ENCODE data around the gene IL32. TPM values are rescaled to one million over a fixed set of nuclear protein-coding genes. Genes with fewer than 3 reads are reported as not detected.

IL32 gene
- total RNA-seq, 1 donor from 2014 or later = 773 TPM

DNA sequence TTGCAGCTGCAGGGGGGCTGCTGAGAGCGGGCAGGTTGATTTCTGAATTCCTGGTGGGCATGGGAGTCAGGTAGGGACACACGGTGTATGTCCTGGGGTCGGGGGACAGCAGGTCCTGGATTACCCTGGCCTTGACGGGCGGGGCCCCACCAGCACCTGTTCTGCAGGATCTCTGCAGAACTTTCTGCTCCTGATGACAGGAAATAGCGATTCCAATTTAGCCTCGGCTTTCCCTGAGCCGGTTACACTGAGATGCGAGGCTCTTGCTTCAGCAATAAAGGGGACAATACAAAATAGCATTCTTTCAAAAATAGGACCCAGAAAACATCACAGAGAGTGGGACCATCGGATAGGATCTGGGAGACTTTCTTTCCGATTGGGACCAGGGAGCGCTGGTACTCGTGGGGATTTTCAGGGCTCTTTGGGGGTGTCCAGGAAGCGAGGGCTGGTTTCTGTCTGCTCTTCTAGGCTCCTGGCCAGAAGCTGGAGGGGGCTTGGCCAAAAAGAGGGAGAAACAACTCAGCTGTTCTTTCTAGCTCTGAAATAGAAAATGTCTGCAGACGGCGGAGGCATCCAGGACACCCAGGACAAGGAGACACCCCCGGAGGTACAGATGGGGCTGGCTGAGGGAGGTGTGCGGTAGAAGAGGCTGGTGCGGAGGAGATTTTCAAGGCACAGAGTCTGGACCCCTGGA, 47.6 kb downstream of the IL32 start:
- Mint-ChIP-seq H3K9me3 (no peaks in the 10 kb centered on the region), H3K27me3 (ENCODE audit: low read depth) (peaks cover 7% of the 10 kb centered on the region), H3K4me1 (ENCODE audit: low read depth) (peaks cover 3% of the 10 kb centered on the region), H3K27ac (no peak overlapping the region), H3K4me3 (ENCODE audit: low read depth) (no peak overlapping the region), H3K36me3 (ENCODE audit: low read depth) (no peaks in the 10 kb centered on the region)
- intact Hi-C loops (cut with micrococcal nuclease) = no loop called here
- no peak for DNase-seq (ENCODE audit: low spot score)

DNA sequence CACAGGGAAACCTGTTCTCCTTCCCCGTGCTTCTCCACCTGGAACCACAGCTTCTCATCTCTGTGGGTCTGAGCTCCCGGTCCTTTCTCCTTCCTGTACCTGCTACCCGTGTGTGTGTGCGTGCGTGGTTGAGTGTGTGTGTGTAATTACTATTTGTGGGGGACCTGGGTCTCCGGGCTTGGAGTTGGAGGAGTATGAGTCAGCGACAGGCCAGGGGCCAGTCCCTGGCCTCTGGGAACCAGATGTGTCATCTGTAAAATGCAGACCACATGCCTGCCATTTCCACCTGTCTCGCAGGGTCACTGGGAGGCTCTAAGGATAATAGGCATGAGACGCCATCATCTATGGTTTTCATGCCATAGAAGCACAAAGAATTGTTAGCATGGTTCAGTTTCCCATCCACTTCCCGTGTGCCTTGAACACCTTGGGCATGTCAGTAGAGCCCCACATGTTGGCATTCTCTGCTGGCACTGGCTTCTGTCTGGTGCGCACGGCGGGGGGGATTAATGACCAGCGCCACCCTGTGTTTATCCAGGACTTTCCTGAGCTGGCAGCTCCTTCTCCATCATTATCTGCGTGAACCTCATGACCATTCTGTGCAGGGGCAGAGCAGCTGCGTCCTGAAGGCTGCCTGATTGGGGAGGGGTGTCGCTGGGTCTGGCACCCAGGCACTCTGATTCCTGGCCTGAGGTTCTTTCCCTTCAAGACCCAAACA, 48.5 kb downstream of the IL32 start:
- DNase-seq (ENCODE audit: low spot score) = no peak
- intact Hi-C loops (cut with micrococcal nuclease) = no loop called here
- Mint-ChIP-seq H3K27ac (no peak overlapping the region), H3K36me3 (ENCODE audit: low read depth) (no peaks in the 10 kb centered on the region), H3K27me3 (ENCODE audit: low read depth) (peaks cover 7% of the 10 kb centered on the region), H3K9me3 (no peaks in the 10 kb centered on the region), H3K4me3 (ENCODE audit: low read depth) (no peak overlapping the region), H3K4me1 (ENCODE audit: low read depth) (peaks cover 3% of the 10 kb centered on the region)

DNA sequence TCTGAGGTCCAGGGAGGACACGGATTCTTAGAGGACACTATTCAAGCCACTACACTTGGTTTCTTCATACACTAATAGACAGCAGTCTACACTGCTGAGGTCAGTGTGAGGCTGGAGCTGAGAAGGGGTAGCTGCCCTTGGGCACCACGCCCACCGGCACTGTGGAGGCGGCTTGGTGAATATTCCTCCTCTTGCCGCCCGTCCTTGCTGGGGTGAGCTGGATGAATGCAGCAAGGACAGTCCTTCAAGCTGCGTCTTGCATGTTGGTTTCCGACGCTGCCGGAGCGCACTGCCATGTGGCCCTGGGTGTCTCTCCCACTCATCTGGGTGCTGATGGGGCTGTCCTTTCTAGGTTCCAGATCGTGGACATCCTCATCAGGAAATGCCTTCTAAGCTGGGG, 49.6 kb downstream of the IL32 start:
- intact Hi-C loops (cut with micrococcal nuclease) = no loop called here
- Mint-ChIP-seq H3K36me3 (ENCODE audit: low read depth) (no peaks in the 10 kb centered on the region), H3K4me3 (ENCODE audit: low read depth) (no peak overlapping the region), H3K27ac (no peak overlapping the region), H3K4me1 (ENCODE audit: low read depth) (peaks cover 3% of the 10 kb centered on the region), H3K9me3 (no peaks in the 10 kb centered on the region), H3K27me3 (ENCODE audit: low read depth) (peaks cover 5% of the 10 kb centered on the region)
- DNase-seq (ENCODE audit: low spot score) = no peak

DNA sequence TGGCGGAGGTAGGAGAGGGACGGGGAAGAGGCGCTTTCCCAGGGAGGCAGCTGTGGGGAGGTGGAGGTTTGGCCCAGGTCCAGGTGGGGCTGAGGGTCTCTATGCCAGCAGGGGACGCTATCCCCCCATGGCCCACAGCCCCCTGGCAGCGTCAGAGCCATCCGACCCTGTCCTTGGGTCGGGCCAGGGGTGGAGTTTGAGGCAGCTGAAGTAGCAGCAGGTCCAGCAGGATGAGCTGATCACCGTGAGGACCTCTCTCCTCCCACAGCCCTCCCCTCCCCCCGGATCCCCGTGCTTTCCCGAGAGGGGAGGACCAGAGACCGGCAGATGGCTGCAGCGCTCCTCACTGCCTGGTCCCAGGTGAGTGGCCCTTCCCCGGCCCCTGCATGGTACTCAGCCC, 50.1 kb downstream of the IL32 start:
- intact Hi-C loops (cut with micrococcal nuclease) = no loop called here
- peaks cover 5% of the 10 kb centered on the region for H3K27me3 Mint-ChIP-seq (ENCODE audit: low read depth)
- no peak overlapping the region for H3K4me3 Mint-ChIP-seq (ENCODE audit: low read depth)
- H3K27ac Mint-ChIP-seq = no peak overlapping the region
- no peaks in the 10 kb centered on the region for H3K9me3 Mint-ChIP-seq
- DNase-seq (ENCODE audit: low spot score) = no peak
- peaks cover 3% of the 10 kb centered on the region for H3K4me1 Mint-ChIP-seq (ENCODE audit: low read depth)
- H3K36me3 Mint-ChIP-seq (ENCODE audit: low read depth) = no peaks in the 10 kb centered on the region

DNA sequence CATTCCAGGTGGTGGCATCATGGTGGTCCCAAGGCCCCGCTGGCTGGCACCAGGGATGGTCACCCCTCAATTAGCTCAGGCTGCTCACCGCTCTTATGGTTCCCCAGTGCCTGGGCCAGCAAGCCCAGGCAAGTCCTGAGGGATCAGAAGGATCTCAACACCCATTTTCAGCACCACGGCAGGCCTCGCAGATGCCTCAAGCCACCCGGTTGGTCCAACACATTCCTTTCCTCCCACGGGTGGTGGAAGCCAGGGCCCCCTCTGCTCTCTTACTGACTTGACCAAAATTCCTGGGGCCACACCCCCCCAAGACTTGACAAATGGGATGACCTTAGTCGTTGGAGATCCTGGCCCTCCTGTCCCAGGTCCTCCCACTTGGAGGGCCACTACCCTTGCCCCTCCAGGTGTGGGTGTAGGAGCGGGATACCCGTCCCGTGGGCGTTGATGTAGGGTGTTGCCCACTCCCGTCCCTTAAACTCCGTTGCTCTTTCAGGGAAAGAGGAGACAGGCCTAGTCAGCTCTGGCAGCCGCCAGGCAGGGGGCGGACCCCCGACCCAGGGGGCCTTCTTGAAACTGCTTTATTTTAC, 52.9 kb downstream of the IL32 start:
- no peak for DNase-seq (ENCODE audit: low spot score)
- H3K27ac Mint-ChIP-seq = no peak overlapping the region
- peaks cover 2% of the 10 kb centered on the region for H3K27me3 Mint-ChIP-seq (ENCODE audit: low read depth)
- no peaks in the 10 kb centered on the region for H3K9me3 Mint-ChIP-seq
- intact Hi-C loops (cut with micrococcal nuclease) = no loop called here
- peaks cover 1% of the 10 kb centered on the region for H3K4me1 Mint-ChIP-seq (ENCODE audit: low read depth)
- H3K36me3 Mint-ChIP-seq (ENCODE audit: low read depth) = no peaks in the 10 kb centered on the region
- no peak overlapping the region for H3K4me3 Mint-ChIP-seq (ENCODE audit: low read depth)

DNA sequence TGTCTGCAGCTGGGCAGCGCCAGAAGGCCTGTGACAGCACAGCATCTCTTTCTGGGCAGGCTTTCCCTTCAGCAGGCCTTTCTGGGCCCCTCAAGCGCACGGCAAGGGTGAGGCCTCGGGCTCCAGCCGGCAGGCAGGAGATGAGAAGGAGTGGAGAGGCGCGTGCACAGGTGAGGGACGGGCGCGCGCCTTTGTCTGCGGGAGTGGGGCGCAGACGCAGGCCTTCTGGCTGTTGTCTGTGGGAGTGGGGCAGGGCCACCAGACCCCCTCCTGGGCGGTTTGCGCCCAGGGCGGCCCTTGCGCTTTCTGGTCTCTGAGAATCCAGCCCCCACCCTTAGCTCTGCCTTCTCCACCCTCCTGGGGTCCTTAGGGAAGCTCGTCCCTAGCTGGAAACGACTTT, 53.4 kb downstream of the IL32 start:
- Mint-ChIP-seq H3K36me3 (ENCODE audit: low read depth) (no peaks in the 10 kb centered on the region), H3K9me3 (no peaks in the 10 kb centered on the region), H3K27me3 (ENCODE audit: low read depth) (no peaks in the 10 kb centered on the region), H3K4me3 (ENCODE audit: low read depth) (no peak overlapping the region), H3K27ac (no peak overlapping the region), H3K4me1 (ENCODE audit: low read depth) (peaks cover 5% of the 10 kb centered on the region)
- DNase-seq (ENCODE audit: low spot score) = no peak
- intact Hi-C loops (cut with micrococcal nuclease) = no loop called here

Other genes with a start within 250 kb of the IL32 start
- 11.4 and 11.5 TPM in 2 replicates for gene PRSS21, start 248.4 kb upstream of the IL32 start, total RNA-seq
- 7.7 and 8.6 TPM in 2 replicates for gene ZG16B, start 235.3 kb upstream of the IL32 start, total RNA-seq
- gene PRSS22, start 207.5 kb upstream of the IL32 start, total RNA-seq = not detected in 2 replicates
- 21.0 and 23.6 TPM in 2 replicates for gene FLYWCH2, start 182.4 kb upstream of the IL32 start, total RNA-seq
- gene FLYWCH1, start 153.7 kb upstream of the IL32 start, total RNA-seq = 65.4 and 67.4 TPM in 2 replicates
- 0.09 TPM in 1 of 2 replicates, not detected in the other for gene KREMEN2, start 101.4 kb upstream of the IL32 start, total RNA-seq
- 46.9 and 49.9 TPM in 2 replicates for gene PAQR4, start 96.3 kb upstream of the IL32 start, total RNA-seq
- 102 and 106 TPM in 2 replicates for gene PKMYT1, start 85.2 kb upstream of the IL32 start, total RNA-seq
- 0.11 and 0.14 TPM in 2 replicates for gene CLDN9, start 52.7 kb upstream of the IL32 start, total RNA-seq
- not detected in 2 replicates for gene CLDN6, start 47.5 kb upstream of the IL32 start, total RNA-seq
- gene TNFRSF12A, start 45.3 kb upstream of the IL32 start, total RNA-seq = 9.6 and 11.6 TPM in 2 replicates
- 29.9 and 30.3 TPM in 2 replicates for gene HCFC1R1, start 41.7 kb upstream of the IL32 start, total RNA-seq
- 59.0 and 59.1 TPM in 2 replicates for gene THOC6, start 41.6 kb upstream of the IL32 start, total RNA-seq
- gene BICDL2, start 28.7 kb upstream of the IL32 start, total RNA-seq = 0.71 and 0.84 TPM in 2 replicates
- 7.7 TPM in 2 replicates for gene MMP25, start 19.1 kb upstream of the IL32 start, total RNA-seq
- gene ZSCAN10, start 33.7 kb downstream of the IL32 start, total RNA-seq = not detected in 2 replicates
- gene ZNF205, start 46.9 kb downstream of the IL32 start, total RNA-seq = 0.09 and 0.18 TPM in 2 replicates
- 9.1 and 9.3 TPM in 2 replicates for gene ZNF213, start 69.4 kb downstream of the IL32 start, total RNA-seq
- not detected in 2 replicates for gene OR1F1, start 122.6 kb downstream of the IL32 start, total RNA-seq
- gene ZNF200, start 169.5 kb downstream of the IL32 start, total RNA-seq = 11.0 and 12.2 TPM in 2 replicates
- gene MEFV, start 191.0 kb downstream of the IL32 start, total RNA-seq = 0.18 TPM in 1 of 2 replicates, not detected in the other
- 22.9 and 26.6 TPM in 2 replicates for gene ZNF263, start 217.9 kb downstream of the IL32 start, total RNA-seq
- 2.5 and 3.6 TPM in 2 replicates for gene TIGD7, start 239.8 kb downstream of the IL32 start, total RNA-seq
- 25.4 and 31.8 TPM in 2 replicates for gene ZNF75A, start 239.9 kb downstream of the IL32 start, total RNA-seq

Data from activated T-helper 2 cell treated with anti-CD3 and anti-CD28 coated beads, Interferon-gamma antibody, Interleukin-2, Interleukin-4, amounts not matched to agents 10 μg/mL and 5 μg/mL and 100 μg/mL, durations not matched to agents 14 hours and 24 hours and 36 hours (primary cell).